ENCODE data around the gene GOLGA8R.
"Not testable (repeated sequence)": the region's sequence is repeated elsewhere in the genome, so short reads cannot be mapped to it uniquely, and the experiment has no call there.

Gene GOLGA8R

DNA sequence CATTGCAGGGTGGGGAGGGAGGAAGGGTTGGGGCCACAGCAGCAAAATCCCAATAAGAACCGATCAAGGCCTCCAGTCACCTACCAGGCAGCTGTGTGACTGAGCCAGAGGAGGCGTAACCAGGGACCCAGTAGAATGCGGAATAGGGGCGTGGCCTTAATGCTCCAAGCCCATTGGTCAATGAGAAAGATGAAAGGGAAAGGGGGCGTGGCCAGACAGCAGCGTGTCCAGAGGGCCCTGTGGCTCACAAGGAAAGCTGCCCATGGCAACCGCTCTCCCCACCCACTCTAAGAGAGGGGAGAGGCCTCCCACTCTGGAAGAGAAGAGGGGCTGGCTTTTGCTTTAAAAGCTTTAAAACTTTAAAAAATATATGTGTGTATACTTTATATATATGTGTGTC, at the start of gene GOLGA8R:
Gene GOLGA8R (minus strand): TSS at position 101 of the 400 bp plus-strand sequence. CDS start 98 bp downstream, at position 3.
- DNase-seq: not testable (repeated sequence)

DNA sequence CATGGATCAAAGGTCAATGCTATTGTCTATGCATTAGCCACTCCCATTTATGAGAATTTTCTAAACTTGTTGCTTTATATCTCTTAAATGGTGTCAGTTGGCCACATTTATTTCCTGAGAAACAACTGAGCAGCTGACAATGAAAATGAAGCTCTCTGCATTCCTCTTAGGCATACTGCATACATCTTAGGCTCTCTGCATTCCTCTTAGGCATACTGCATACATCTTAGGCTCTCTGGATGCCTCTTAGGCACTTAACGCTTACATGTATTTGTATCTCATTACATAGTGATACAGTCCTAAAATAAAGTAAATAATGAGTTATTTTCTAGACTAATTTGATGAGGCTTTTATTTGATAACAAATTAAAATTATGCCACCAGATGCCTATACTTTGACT, 49.8 kb upstream of the GOLGA8R start:
- not testable (repeated sequence) for DNase-seq

- DNase-seq: not testable (repeated sequence)
Observed at GRCh38 chr15:30462176-30462575, 48.1 kb upstream of the GOLGA8R start.

- not testable (repeated sequence) for DNase-seq
Observed at GRCh38 chr15:30452702-30453101, 38.6 kb upstream of the GOLGA8R start.

DNA sequence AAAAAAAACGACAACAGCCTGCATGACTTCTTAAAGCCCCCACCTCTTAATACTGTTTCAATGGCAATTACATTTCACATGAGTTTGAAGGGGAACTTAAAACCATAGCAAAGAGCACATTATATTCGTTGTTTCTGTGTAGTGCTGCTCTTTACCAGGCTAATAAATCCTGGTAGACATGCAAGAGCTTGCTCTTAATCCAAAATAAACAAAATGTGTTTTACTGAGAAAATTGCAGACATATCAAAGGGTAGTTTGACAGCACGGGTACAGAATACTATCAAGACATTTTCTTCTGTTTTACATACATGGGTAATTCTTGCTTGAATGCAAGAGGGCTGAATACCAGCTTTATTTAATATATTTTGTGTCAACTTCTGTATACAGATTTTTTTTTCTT, 24.3 kb upstream of the GOLGA8R start:
- not testable (repeated sequence) for DNase-seq

DNA sequence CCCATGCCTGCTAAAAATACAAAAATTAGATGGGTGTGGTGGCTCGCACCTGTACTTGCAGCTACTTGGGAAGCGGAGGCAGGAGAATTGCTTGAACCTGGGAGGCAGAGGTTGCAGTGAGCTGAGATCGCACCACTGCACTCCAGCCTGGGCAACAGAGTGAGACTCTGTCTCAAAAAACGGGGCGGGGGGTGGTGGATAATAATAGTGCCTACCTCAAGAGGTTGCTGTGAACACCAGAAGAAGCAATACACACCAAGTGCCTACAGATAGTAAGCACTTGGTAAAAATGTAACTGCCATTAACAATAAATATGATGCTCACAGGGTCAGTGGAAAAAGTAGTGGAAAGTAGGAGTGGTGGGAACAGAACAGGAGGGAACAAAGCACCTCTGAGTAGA, 21.8 kb upstream of the GOLGA8R start:
- DNase-seq: not testable (repeated sequence)

DNA sequence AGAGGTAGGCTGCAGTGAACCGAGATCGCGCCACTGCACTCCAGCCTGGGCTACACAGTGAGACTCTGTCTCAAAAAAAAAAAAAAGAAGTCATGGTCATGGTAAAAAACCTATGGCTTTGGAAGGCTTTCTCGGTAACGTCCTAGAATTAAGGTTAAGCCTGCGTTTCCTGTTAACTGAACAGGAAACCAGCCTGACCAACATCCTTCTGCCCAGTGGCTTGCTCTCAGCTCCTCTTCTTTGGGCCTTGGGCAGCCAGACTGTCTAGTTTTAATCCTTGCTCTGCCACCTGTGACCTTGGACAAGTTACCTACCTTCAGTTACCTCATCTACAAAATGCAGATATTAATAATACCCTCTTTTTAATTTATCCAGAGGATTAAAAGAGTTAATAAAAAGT, 6.7 kb upstream of the GOLGA8R start:
- DNase-seq: not testable (repeated sequence)

DNA sequence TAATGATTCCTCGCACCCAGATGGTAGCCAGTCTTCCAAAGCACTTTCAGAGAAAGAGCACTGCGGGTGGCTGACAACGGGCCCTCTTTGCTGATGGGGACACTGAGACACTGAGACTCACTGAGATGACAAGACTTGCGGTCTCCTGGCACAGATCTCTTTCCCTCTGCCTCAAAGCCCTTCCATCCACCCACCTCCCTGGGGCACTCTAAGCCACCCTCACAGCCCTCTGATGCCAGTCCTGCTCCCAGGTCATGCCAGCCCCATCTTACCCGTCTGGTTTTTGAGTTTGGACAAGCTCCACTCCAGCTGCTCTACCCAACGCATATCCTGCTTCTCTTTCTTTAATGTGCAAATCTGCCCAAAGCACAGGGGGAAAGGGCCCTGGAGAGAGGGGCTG, 6.4 kb downstream of the GOLGA8R start:
- DNase-seq: not testable (repeated sequence)

DNA sequence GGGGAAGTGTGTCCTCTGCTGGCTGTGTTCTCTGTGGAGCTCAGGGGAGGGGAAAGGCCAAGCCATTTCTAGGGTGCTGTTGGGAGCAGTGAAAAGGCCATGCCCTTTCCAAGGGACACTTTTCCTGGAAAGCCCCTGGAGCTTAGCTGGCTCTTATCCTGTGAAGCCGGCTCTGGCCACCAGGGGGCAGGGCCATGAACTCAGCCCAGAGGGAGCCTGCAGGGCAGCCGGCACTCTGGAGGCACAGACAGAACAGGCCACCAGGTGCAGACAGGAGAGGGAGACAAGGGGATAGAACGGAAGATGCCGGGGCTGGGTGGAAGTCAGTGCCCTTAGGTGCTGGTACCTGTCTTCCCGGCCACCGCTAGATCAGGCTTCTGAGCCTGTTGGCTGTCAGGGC, 15.1 kb downstream of the GOLGA8R start:
- DNase-seq: not testable (repeated sequence)

GRCh38 chr15:30393664-30393991, 20.4 kb downstream of the GOLGA8R start:
- not testable (repeated sequence) for DNase-seq

DNA sequence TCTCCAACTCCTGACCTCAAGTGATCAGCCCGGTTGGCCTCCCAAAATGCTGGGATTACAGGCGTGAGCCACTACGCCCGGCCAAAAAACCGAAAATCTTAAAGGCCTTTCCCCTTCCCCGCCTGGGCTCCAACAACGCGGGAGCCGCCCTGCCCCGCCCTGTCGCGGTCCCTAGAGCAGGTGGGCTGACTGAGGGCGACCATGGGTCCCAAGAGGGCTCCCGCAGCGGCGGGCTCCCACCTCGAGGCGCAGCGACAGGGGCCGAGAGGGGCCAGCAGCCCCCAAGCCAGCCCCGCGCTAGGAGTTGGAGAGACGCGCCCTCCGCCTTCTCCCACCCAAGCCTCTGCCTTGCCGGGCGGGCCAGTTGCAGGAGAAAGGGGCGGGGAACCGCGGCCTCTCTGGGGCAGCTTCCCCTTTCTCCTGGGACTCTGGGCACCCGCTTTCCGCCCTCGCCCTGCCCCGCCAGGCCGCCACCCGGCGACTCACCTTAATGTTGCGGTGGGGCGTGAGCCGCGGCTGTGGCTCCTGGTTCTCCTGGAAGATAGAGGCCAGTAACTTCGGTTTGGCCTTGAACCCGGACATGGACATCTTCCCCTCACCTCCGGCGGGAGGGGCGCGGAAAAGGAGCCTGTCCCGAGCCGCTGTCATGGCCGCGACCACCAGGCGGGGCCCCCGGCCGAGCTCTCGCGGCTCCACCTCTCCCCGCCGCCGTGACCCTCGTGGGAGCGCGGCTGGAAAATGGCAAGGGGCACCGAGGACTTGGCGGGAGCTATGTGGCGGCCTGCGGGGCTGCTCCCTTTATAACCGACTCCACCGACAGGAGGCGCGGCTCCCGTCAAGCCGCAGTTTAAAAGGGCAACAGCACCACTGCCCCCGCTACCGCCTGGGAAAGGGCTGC, 21.0 kb downstream of the GOLGA8R start, which contains the start of gene CHRFAM7A:
Gene CHRFAM7A (minus strand): TSS at position 775 of the 898 bp plus-strand sequence. CDS start 10,189 bp downstream, outside the sequence.
- DNase-seq: not testable (repeated sequence)

GRCh38 chr15:30386318-30386887, 27.7 kb downstream of the GOLGA8R start:
- DNase-seq: not testable (repeated sequence)

DNA sequence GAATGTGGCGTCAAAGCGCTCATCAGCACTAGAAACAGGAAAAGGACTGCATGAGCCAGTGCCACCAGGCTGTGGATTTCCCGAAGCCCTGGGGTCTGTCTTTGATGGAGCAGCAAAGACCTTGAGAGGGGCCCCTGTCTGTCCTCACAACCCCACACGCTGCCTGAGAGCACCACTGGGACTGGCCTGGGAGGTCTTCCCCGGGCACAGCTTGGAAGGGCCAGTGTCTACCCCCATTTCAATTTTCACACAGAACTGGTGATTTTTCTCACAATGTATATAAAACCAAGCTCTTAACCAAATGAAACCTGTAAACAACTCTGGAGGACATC, 37.0 kb downstream of the GOLGA8R start:
- not testable (repeated sequence) for DNase-seq

GRCh38 chr15:30376375-30377081, 37.5 kb downstream of the GOLGA8R start:
- not testable (repeated sequence) for DNase-seq

- not testable (repeated sequence) for DNase-seq
Observed at GRCh38 chr15:30375872-30376271, 38.2 kb downstream of the GOLGA8R start.

DNA sequence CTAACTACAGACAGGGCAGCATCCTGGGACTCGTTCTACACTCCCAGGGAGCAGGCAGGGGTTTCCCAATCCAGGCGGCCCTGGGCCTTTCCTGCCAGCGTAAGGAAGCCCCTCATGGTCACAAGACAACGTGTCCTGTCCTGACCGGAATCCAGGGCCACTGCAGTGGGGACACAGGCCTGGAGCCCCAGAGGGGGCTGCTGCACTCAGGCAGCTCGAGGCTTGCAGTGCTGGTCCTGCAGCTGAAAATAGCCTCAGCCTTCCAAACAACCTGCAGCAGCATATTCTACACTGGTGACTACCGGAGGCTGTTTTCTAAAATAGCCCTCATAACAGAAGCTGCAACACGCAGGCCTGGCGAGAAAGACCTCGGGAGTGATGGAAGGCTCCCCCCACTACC, 39.2 kb downstream of the GOLGA8R start:
- DNase-seq: not testable (repeated sequence)

DNA sequence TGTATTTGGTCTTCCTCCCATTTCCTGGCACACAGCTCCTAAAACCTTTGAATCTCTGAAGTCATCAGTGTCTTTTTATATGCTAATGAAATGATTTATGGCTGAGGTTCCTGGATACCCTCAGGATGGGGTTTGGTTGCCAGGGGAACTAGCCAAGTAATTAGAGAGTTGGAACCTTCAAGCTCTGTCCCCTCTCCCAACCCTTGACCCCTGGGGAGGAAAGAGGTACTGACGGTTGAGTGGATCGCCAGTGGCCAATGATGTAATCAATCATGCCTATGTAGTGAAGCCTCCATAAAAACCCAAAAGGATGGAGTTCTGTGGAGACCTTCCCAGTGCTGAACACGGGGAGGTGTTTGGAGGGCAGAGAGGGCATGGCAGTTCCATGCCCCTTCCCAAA, 45.8 kb downstream of the GOLGA8R start:
- not testable (repeated sequence) for DNase-seq

DNA sequence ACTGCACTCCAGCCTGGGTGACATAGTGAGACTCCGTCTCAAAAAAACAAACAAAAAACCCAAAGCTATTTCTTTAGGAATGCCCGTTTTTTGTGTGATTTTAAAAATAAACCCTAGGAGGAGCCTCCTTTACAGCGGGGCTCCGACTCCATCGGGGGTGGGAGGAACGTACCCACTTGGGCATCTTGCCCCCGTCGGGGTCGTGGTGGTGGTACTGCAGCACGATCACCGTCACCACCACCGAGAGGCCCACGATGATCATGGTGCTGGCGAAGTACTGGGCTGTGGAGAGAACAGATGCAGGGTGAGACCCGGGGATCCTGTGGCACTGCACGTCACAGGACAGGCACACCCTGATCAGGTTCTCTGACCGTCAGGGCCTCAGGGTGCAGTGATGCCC, 46.8 kb downstream of the GOLGA8R start:
- not testable (repeated sequence) for DNase-seq

- DNase-seq: not testable (repeated sequence)
Observed at GRCh38 chr15:30361404-30361803, 52.7 kb downstream of the GOLGA8R start.

DNA sequence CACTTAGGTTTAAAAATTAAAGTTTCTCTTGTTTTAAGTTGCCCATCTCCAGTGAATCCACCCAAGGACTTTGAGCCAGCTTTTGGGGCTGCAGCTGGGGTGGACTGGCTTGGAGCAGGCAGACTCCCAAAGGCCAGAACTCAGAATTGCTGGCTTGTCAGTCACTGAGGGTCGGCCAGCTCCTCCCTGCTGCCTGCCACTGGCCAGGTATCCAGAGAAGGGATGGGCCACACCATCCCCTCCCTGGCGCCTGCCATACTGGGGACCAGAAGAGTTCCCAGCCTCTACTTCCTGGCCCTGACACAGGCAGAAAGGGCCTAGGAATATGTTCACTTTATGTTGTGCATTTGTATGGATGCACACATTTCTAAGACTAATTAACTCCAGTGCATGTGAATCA, 53.1 kb downstream of the GOLGA8R start:
- DNase-seq: not testable (repeated sequence)

GRCh38 chr15:30355043-30355442, 59.0 kb downstream of the GOLGA8R start:
- DNase-seq: not testable (repeated sequence)

Data from DMS 273 treated with DMSO at 0.1 percent for 48 hours (cell line).